HepG2 (cell line): Measurements from ENCODE around the gene MCC. TPM values are rescaled to one million over a fixed set of nuclear protein-coding genes. Genes with fewer than 3 reads are reported as not detected.

Source experiments
- ATAC-seq: fragments of 200-7000 bp; cut with Tn5 transposase; 3 replicates; pipeline ENCODE4 v1.9.1; 2020; ENCODE audit warnings: mild to moderate bottlenecking, moderate library complexity
- BruUV-seq: library from RNA; stranded (reverse); fragments of 400-500 nt; replicated peaks from 2 replicates; lab custom pipeline; 2021; lab: Mats Ljungman, UMichigan
- CTCF ChIA-PET: fragments of 300-600 bp; formaldehyde crosslinking; extraction: SDS; loops from one replicate; lab custom pipeline; 2021; ENCODE audit warnings: low total read pairs, inconsistent platforms, low intra/inter-chr PET ratio; lab: Yijun Ruan, JAX
- POLR2A ChIA-PET: fragments of 350-600 bp; sonication (Branson Sonifier 250); formaldehyde crosslinking; loops from one replicate; lab custom pipeline; 2020; ENCODE audit warnings: antibody characterized with exemption, inconsistent platforms; lab: Yijun Ruan, JAX
- DNase-seq: peaks from one replicate; pipeline ENCODE4 v3.0.0-alpha.2; 2015; ENCODE audit warnings: low spot score
- FAIRE-seq: peaks from 3 replicates; lab custom pipeline; 2011; peaks lifted over from hg19 to GRCh38; lab: Jason Lieb, UNC
- H2AFZ ChIP-seq: one replicate; pipeline ENCODE4 v1.6.1; 2011; ENCODE audit warnings: low read length, inconsistent platforms
- H3K27ac ChIP-seq: fragments of 300-600 bp; 3 replicates; pipeline ENCODE4 v1.8.0; 2011; ENCODE audit warnings: mixed run types, mild to moderate bottlenecking, mixed read lengths, low read length, inconsistent platforms; ENCODE audit not compliant: insufficient read depth; ENCODE audit errors: extremely low read length
- H3K27me3 ChIP-seq, 2 experiments: fragments of 200-600 bp in 1 of 2; 2 replicates in 1 of 2; 3 replicates in 1 of 2; pipeline versions ENCODE4 v1.6.0 to v1.8.0; 2011; ENCODE audit warnings: low read length in 2 of 2, mild to moderate bottlenecking in 2 of 2, moderate library complexity in 2 of 2, inconsistent platforms in 1 of 2; ENCODE audit not compliant: insufficient read depth in 2 of 2, control insufficient read depth in 1 of 2
- H3K36me3 ChIP-seq, 2 experiments: fragments of 200-600 bp in 1 of 2; replicated peaks in 1 of 2; 2 replicates in 1 of 2; 3 replicates in 1 of 2; pipeline versions ENCODE4 v1.5.1 to v1.8.0; 2011; ENCODE audit warnings: low read length in 2 of 2, inconsistent platforms in 1 of 2; ENCODE audit not compliant: insufficient read depth in 2 of 2, control insufficient read depth in 1 of 2
- H3K4me1 ChIP-seq: 2 replicates; pipeline ENCODE4 v1.5.1; 2012; ENCODE audit warnings: low read length, inconsistent platforms; ENCODE audit not compliant: insufficient read depth
- H3K4me2 ChIP-seq: 2 replicates; pipeline ENCODE4 v1.6.0; 2011; ENCODE audit warnings: low read depth, low read length, inconsistent platforms
- H3K4me3 ChIP-seq, 3 experiments: fragments of 200-600 bp in 1 of 3; sonication (generic), shearing (Covaris generic) in 1 of 3; replicated peaks in 1 of 3; 2 replicates each; pipeline ENCODE4 v1.5.1; 2011 to 2016; ENCODE audit warnings: low read length in 3 of 3, inconsistent platforms in 2 of 3, low read depth in 2 of 3, mild to moderate bottlenecking in 2 of 3, control low read depth in 1 of 3, mixed read lengths in 1 of 3; ENCODE audit not compliant: insufficient read depth in 1 of 3
- H3K79me2 ChIP-seq: one replicate; pipeline ENCODE4 v1.6.1; 2011; ENCODE audit warnings: low read length, inconsistent platforms; ENCODE audit not compliant: insufficient read depth
- H3K9ac ChIP-seq: 2 replicates; pipeline ENCODE4 v1.6.0; 2011; ENCODE audit warnings: mild to moderate bottlenecking, low read depth, low read length, inconsistent platforms; ENCODE audit not compliant: insufficient read depth
- H3K9me3 ChIP-seq: 2 replicates; pipeline ENCODE4 v1.5.1; 2012; ENCODE audit warnings: mild to moderate bottlenecking, low read length
- H4K20me1 ChIP-seq: 2 replicates; pipeline ENCODE4 v1.6.0; 2011; ENCODE audit warnings: inconsistent platforms, mild to moderate bottlenecking, low read length, moderate library complexity; ENCODE audit not compliant: insufficient read depth
- EZH2 ChIP-seq: conservative IDR thresholded peaks from 2 replicates; pipeline ENCODE4 v1.6.1; 2012; ENCODE audit warnings: mild to moderate bottlenecking, low read depth, low read length, moderate library complexity
- GABPB1 ChIP-seq: IDR thresholded peaks from 2 replicates; pipeline ENCODE4 v1.6.1; 2016; ENCODE audit warnings: mild to moderate bottlenecking, missing genetic modification reagents, moderate library complexity, missing compliant biosample characterization
- KMT2B ChIP-seq: IDR thresholded peaks from 2 replicates; pipeline ENCODE4 v1.6.1; 2016; ENCODE audit warnings: missing genetic modification reagents, missing compliant biosample characterization
- MZF1 ChIP-seq: sonication (generic); formaldehyde crosslinking; IDR thresholded peaks from 2 replicates; pipeline ENCODE4 v1.8.1; 2023; ENCODE audit warnings: mild to moderate bottlenecking, missing genetic modification reagents, borderline replicate concordance
- NFYC ChIP-seq: IDR thresholded peaks from 2 replicates; pipeline ENCODE4 v1.6.1; 2016; ENCODE audit warnings: missing genetic modification reagents, missing compliant biosample characterization
- PLRG1 ChIP-seq: fragments of 450-650 bp; conservative IDR thresholded peaks from 2 replicates; pipeline ENCODE4 v1.6.1; 2016
- RXRA ChIP-seq: sonication (generic); formaldehyde crosslinking; IDR thresholded peaks from 2 replicates; pipeline ENCODE4 v1.5.1; 2020; ENCODE audit warnings: missing genetic modification reagents
- TCF7 ChIP-seq: sonication (generic); IDR thresholded peaks from 2 replicates; pipeline ENCODE4 v1.6.1; 2016; ENCODE audit warnings: antibody characterized with exemption, low read depth
- TCF7L2 ChIP-seq: IDR thresholded peaks from 2 replicates; pipeline ENCODE4 v1.6.1; 2011; ENCODE audit warnings: mild to moderate bottlenecking, low read depth, low read length, moderate library complexity
- ZNF10 ChIP-seq: sonication (generic); formaldehyde crosslinking; IDR thresholded peaks from 2 replicates; pipeline ENCODE4 v1.4.0; 2020; ENCODE audit warnings: mild to moderate bottlenecking, low read depth, missing genetic modification reagents, borderline replicate concordance
- ZNF432 ChIP-seq: sonication (generic); formaldehyde crosslinking; IDR thresholded peaks from 2 replicates; pipeline ENCODE4 v1.5.0; 2020; ENCODE audit warnings: missing genetic modification reagents, mild to moderate bottlenecking, borderline replicate concordance
- ZNF441 ChIP-seq: sonication (generic); formaldehyde crosslinking; IDR thresholded peaks from 2 replicates; pipeline ENCODE4 v1.7.0; 2021; ENCODE audit warnings: missing genetic modification reagents, borderline replicate concordance
- ZNF570 ChIP-seq: sonication (generic); formaldehyde crosslinking; IDR thresholded peaks from 2 replicates; pipeline ENCODE4 v1.4.0; 2020; ENCODE audit warnings: mild to moderate bottlenecking, missing genetic modification reagents, borderline replicate concordance
- ZNF766 ChIP-seq: sonication (generic); formaldehyde crosslinking; IDR thresholded peaks from 2 replicates; pipeline ENCODE4 v1.5.0; 2020; ENCODE audit warnings: missing genetic modification reagents, borderline replicate concordance
- ZNF777 ChIP-seq: sonication (generic); formaldehyde crosslinking; IDR thresholded peaks from 2 replicates; pipeline ENCODE4 v1.4.0; 2020; ENCODE audit warnings: missing genetic modification reagents
- ZNF850 ChIP-seq: sonication (generic); formaldehyde crosslinking; conservative IDR thresholded peaks from 2 replicates; pipeline ENCODE4 v1.9.0; 2021; ENCODE audit warnings: mild to moderate bottlenecking, missing genetic modification reagents
- WGBS: methylation state at CpG from one replicate; pipeline ENCODE4 v1.1.6; 2017; ENCODE audit warnings: low lambda C conversion rate; 5-methylcytosine and 5-hydroxymethylcytosine counted together
- in situ Hi-C: cut with HindIII; loops from 2 replicates; pipeline ENCODE4 v1.10.0; 2017; ENCODE audit warnings: low pct_unique_long_range_greater_than_20kb; ENCODE audit not compliant: extremely low pct_ligation_motif_present
- intact Hi-C: fragments of 100-400 bp; cut with micrococcal nuclease; formaldehyde crosslinking; loops from one replicate; pipeline ENCODE4 v1.10.0; 2022; ENCODE audit not compliant: unreplicated experiment
- polyA plus RNA-seq, 8 experiments: library from polyadenylated mRNA; depleted of rRNA in 3 of 8; stranded (reverse) in 7 of 8; unstranded in 1 of 8; fragments of >200 nt; fragmentation: Illumina TruSeq in 4 of 8; extraction: Trizol in 4 of 8; gene quantifications; 2 replicates each; pipeline versions ENCODE4 v1.2.1 to v1.2.3, GENCODE V29; 2011 to 2016; ENCODE audit warnings: low read depth in 4 of 8, missing spikeins in 1 of 8, mixed read lengths in 1 of 8; ENCODE audit not compliant: insufficient read depth in 1 of 8
- total RNA-seq, 5 experiments: library from RNA; depleted of rRNA; stranded (reverse); fragments of >200 nt; fragmentation: Illumina TruSeq; extraction: Trizol; gene quantifications; 2 replicates each; pipeline ENCODE4 v1.2.3, GENCODE V29; 2016; ENCODE audit warnings: low read depth in 1 of 5
- TF ChIP-seq, protein P1 (sequence below): sonication (generic); formaldehyde crosslinking; IDR thresholded peaks from 2 replicates; pipeline ENCODE4; 2020; ENCODE audit warnings: missing genetic modification reagents, mild to moderate bottlenecking, borderline replicate concordance
- TF ChIP-seq, protein P2 (sequence below): IDR thresholded peaks from 2 replicates; pipeline ENCODE4 v1.6.1; 2016; ENCODE audit warnings: missing genetic modification reagents, missing compliant biosample characterization
- TF ChIP-seq, protein P3 (sequence below): sonication (generic); formaldehyde crosslinking; IDR thresholded peaks from 2 replicates; pipeline ENCODE4 v1.4.0; 2020; ENCODE audit warnings: mild to moderate bottlenecking, missing genetic modification reagents

The MCC gene
- total and polyA plus RNA-seq, 2 of the 13 experiments (the other 11 are each of a cell fraction or from before 2014, with no cell fraction given): 0.55 to 2.4 TPM

DNA sequence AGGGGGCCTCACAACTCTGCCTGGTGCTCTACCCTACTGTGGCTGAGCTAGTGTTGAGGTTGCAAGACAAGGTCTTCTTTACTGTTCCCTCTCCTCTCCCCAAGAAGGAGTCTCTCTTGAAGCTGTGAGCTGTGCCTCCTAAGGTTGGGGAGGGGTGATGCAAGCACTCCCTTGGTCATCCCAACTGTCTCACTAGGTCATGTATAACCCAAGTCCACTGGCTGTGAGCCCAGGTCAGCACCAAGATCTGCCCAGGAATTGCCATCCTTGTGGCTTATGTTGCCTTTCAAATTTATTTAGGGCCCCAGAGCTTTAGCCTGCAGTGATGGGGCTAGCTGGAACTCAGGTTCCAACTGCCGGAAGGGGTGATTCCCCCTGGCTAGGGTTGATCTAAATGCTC is 14.9 kb upstream of the MCC start (continued):
- TF ChIP-seq, protein P1, sequence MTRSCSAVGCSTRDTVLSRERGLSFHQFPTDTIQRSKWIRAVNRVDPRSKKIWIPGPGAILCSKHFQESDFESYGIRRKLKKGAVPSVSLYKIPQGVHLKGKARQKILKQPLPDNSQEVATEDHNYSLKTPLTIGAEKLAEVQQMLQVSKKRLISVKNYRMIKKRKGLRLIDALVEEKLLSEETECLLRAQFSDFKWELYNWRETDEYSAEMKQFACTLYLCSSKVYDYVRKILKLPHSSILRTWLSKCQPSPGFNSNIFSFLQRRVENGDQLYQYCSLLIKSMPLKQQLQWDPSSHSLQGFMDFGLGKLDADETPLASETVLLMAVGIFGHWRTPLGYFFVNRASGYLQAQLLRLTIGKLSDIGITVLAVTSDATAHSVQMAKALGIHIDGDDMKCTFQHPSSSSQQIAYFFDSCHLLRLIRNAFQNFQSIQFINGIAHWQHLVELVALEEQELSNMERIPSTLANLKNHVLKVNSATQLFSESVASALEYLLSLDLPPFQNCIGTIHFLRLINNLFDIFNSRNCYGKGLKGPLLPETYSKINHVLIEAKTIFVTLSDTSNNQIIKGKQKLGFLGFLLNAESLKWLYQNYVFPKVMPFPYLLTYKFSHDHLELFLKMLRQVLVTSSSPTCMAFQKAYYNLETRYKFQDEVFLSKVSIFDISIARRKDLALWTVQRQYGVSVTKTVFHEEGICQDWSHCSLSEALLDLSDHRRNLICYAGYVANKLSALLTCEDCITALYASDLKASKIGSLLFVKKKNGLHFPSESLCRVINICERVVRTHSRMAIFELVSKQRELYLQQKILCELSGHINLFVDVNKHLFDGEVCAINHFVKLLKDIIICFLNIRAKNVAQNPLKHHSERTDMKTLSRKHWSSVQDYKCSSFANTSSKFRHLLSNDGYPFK (CRISPR knock-in tag): no peak
- no peak for TF ChIP-seq ZNF766 (CRISPR knock-in tag)
- TF ChIP-seq, protein P2, sequence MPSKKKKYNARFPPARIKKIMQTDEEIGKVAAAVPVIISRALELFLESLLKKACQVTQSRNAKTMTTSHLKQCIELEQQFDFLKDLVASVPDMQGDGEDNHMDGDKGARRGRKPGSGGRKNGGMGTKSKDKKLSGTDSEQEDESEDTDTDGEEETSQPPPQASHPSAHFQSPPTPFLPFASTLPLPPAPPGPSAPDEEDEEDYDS: no peak
- no peak for TF ChIP-seq ZNF441 (CRISPR knock-in tag)
- no peak for TF ChIP-seq ZNF850 (CRISPR knock-in tag)
- TF ChIP-seq, all 625 proteins: peak for 0

DNA sequence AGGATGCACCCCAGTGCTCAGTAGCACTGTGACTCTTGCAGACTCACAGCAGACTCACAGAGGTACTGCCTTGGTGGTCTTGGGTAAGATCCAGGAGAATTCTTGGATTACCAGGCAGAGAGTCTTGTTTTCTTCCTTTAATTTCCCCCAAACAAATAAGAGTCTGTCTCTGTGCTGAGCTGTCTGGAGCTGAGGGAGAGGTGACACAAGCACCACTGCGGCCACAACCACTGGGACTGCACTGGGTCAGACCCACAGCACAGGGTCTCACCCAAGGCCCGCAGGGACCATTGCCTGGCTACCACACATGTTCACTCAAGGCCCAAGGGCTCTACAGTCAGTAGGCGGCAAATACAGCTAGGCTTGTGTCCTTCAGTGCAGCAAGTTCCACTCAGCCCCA is 13.8 kb upstream of the MCC start:
- FAIRE-seq (no peak), ATAC-seq (no peak), DNase-seq (no peak)
- in situ Hi-C loops: loop anchor here (25.0 kb wide), 1 partner anchor 465 kb away; no protein-coding TSS in a partner anchor
- H3K4me1 ChIP-seq: no peaks in the 10 kb centered on the region
- H3K9me3 ChIP-seq: no peaks in the 10 kb centered on the region
- H3K36me3 ChIP-seq: no peaks in the 10 kb centered on the region
- no peak overlapping the region for H3K27ac ChIP-seq
- intact Hi-C loops: no loop called here
- ChIA-PET CTCF (no interaction called here), POLR2A (interaction anchor here (1.2 kb wide), 1 partner anchor 14 kb away, joined by 3 read pairs; the partner anchor contains the start of gene MCC)
- no peak overlapping the region for H3K4me2 ChIP-seq
- H3K79me2 ChIP-seq: no peaks in the 10 kb centered on the region
- no peak overlapping the region for H3K4me3 ChIP-seq
- BruUV-seq: no TSS peak
- H4K20me1 ChIP-seq: no peaks in the 10 kb centered on the region
- no CpG with 5 or more reads among the region's 3 CpGs for WGBS
- no peak overlapping the region for H3K9ac ChIP-seq
- no peaks in the 10 kb centered on the region; a peak in 2 of 5 replicates for H3K27me3 ChIP-seq
- H2AFZ ChIP-seq: no peak overlapping the region
- TF ChIP-seq EZH2 (no peak), NFYC (CRISPR knock-in tag) (no peak), MZF1 (CRISPR knock-in tag) (no peak), RXRA (CRISPR knock-in tag) (no peak), ZNF777 (CRISPR knock-in tag) (no peak), KMT2B (no peak), TCF7 (no peak), PLRG1 (no peak), ZNF10 (CRISPR knock-in tag) (no peak), TCF7L2 (no peak), ZNF432 (CRISPR knock-in tag) (no peak), ZNF570 (CRISPR knock-in tag) (no peak), GABPB1 (no peak)
- TF ChIP-seq, protein P3, sequence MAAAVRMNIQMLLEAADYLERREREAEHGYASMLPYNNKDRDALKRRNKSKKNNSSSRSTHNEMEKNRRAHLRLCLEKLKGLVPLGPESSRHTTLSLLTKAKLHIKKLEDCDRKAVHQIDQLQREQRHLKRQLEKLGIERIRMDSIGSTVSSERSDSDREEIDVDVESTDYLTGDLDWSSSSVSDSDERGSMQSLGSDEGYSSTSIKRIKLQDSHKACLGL (CRISPR knock-in tag): no peak
- TF ChIP-seq, protein P1 (CRISPR knock-in tag): no peak
